Astrocyte of the cerebellum (primary cell): Measurements from ENCODE around the gene MRLN.
"Not testable (repeated sequence)": the region's sequence is repeated elsewhere in the genome, so short reads cannot be mapped to it uniquely, and the experiment has no call there.

Source experiments
- DNase-seq: peaks from one replicate; pipeline ENCODE4 v3.0.0-alpha.2; 2011; ENCODE audit warnings: low read depth
- H3K4me3 ChIP-seq: 2 replicates; pipeline ENCODE4 v1.5.1; 2011; ENCODE audit warnings: mild to moderate bottlenecking, low read depth, low read length, moderate library complexity
- CTCF ChIP-seq: IDR thresholded peaks from 2 replicates; pipeline ENCODE4 v1.5.1; 2012; ENCODE audit warnings: low read length, low read depth, moderate library complexity, mild to moderate bottlenecking; ENCODE audit errors: missing control alignments
- in situ Hi-C: cut with HindIII; loops from 2 replicates; pipeline ENCODE4 v1.10.0; 2017; ENCODE audit warnings: low sequenced_read_pairs

Gene MRLN

GRCh38 chr10:59745163-59745650, 8.0 kb downstream of the MRLN start:
- no peak for DNase-seq
- in situ Hi-C loops = no loop called here
- no peak overlapping the region for H3K4me3 ChIP-seq
- no peak for TF ChIP-seq CTCF

- in situ Hi-C loops, H3K4me3 ChIP-seq, DNase-seq: not testable (repeated sequence)
These were observed 8.5 kb downstream of the MRLN start for GRCh38 chr10:59744762-59745161.

- DNase-seq, H3K4me3 ChIP-seq, in situ Hi-C loops: not testable (repeated sequence)
These were observed 9.1 kb downstream of the MRLN start for GRCh38 chr10:59744156-59744555.

- in situ Hi-C loops = no loop called here
- no peak overlapping the region for H3K4me3 ChIP-seq
- TF ChIP-seq CTCF = no peak
- no peak for DNase-seq
These were observed 11.7 kb downstream of the MRLN start for GRCh38 chr10:59741583-59741982.

- in situ Hi-C loops = no loop called here
- DNase-seq = no peak
- no peak for TF ChIP-seq CTCF
These were observed 12.2 kb downstream of the MRLN start for GRCh38 chr10:59741048-59741447.

GRCh38 chr10:59736749-59737148, 16.5 kb downstream of the MRLN start:
- DNase-seq = no peak
- in situ Hi-C loops = no loop called here
- TF ChIP-seq CTCF = no peak
- no peak overlapping the region for H3K4me3 ChIP-seq

More at GRCh38 chr10:59741048-59741447, 12.2 kb downstream of the MRLN start:
- no peak overlapping the region for H3K4me3 ChIP-seq

GRCh38 chr10:59735296-59735695, 18.0 kb downstream of the MRLN start:
- peak; percentile 8 for DNase-seq
- H3K4me3 ChIP-seq = no peak overlapping the region
- TF ChIP-seq CTCF = no peak
- in situ Hi-C loops = no loop called here

- DNase-seq = no peak
- TF ChIP-seq CTCF = no peak
- in situ Hi-C loops = no loop called here
- H3K4me3 ChIP-seq = no peak overlapping the region
These were observed 19.2 kb downstream of the MRLN start for GRCh38 chr10:59734014-59734462.

- DNase-seq, in situ Hi-C loops, H3K4me3 ChIP-seq: not testable (repeated sequence)
These were observed 19.8 kb downstream of the MRLN start for GRCh38 chr10:59733321-59734013.

GRCh38 chr10:59732849-59733248, 20.4 kb downstream of the MRLN start:
- in situ Hi-C loops, H3K4me3 ChIP-seq, DNase-seq: not testable (repeated sequence)

- DNase-seq, H3K4me3 ChIP-seq, in situ Hi-C loops: not testable (repeated sequence)
These were observed 24.1 kb downstream of the MRLN start for GRCh38 chr10:59729167-59729566.
